OCI-LY1 (cell line): ENCODE results near the gene IL4I1.

Experiments
- H2AFZ ChIP-seq: fragments of 200-600 bp; sonication (generic), shearing (Covaris generic); 2 replicates; pipeline ENCODE4 v1.6.0; 2014; ENCODE audit warnings: antibody characterized with exemption, mild to moderate bottlenecking, low read length
- H3F3A ChIP-seq: fragments of 200-600 bp; sonication (generic), shearing (Covaris generic); 2 replicates; pipeline ENCODE4 v1.6.0; 2014; ENCODE audit warnings: mild to moderate bottlenecking, antibody characterized with exemption, low read length, moderate library complexity; ENCODE audit not compliant: insufficient read depth
- H3K27ac ChIP-seq: fragments of 200-600 bp; sonication (generic); 2 replicates; pipeline ENCODE4 v1.5.1; 2014; ENCODE audit warnings: low read length, mixed run types, mild to moderate bottlenecking, low read depth; ENCODE audit not compliant: poor library complexity, severe bottlenecking
- H3K27me3 ChIP-seq: fragments of 200-600 bp; sonication (generic); 2 replicates; pipeline ENCODE4 v1.6.0; 2014; ENCODE audit warnings: antibody characterized with exemption, mild to moderate bottlenecking, low read length, moderate library complexity; ENCODE audit not compliant: insufficient read depth
- H3K36me3 ChIP-seq: fragments of 200-600 bp; sonication (generic); 2 replicates; pipeline ENCODE4 v1.6.1; 2014; ENCODE audit warnings: mild to moderate bottlenecking, antibody characterized with exemption, low read length, moderate library complexity, mixed read lengths; ENCODE audit not compliant: insufficient read depth
- H3K4me1 ChIP-seq: fragments of 200-600 bp; sonication (generic); 2 replicates; pipeline ENCODE4 v1.5.1; 2014; ENCODE audit warnings: mild to moderate bottlenecking, low read length, moderate library complexity; ENCODE audit not compliant: insufficient read depth, severe bottlenecking
- H3K4me2 ChIP-seq: fragments of 200-600 bp; sonication (generic), shearing (Covaris generic); 2 replicates; pipeline ENCODE4 v1.6.1; 2014; ENCODE audit warnings: low read length
- H3K4me3 ChIP-seq: fragments of 200-600 bp; sonication (generic); 2 replicates; pipeline ENCODE4 v1.5.1; 2014; ENCODE audit warnings: low read length, low read depth, mild to moderate bottlenecking, mixed read lengths; ENCODE audit not compliant: poor library complexity, severe bottlenecking
- H3K79me2 ChIP-seq: fragments of 200-600 bp; shearing (Covaris generic); 2 replicates; pipeline ENCODE4 v1.6.1; 2016; ENCODE audit warnings: mixed run types, low read length, mixed read lengths; ENCODE audit not compliant: insufficient read depth
- H3K9ac ChIP-seq: fragments of 200-600 bp; sonication (generic), shearing (Covaris generic); 2 replicates; pipeline ENCODE4 v1.6.1; 2014; ENCODE audit warnings: mild to moderate bottlenecking, low read length, mixed read lengths
- H3K9me2 ChIP-seq: fragments of 200-600 bp; sonication (generic), shearing (Covaris generic); 2 replicates; pipeline ENCODE4 v1.6.1; 2014; ENCODE audit warnings: low read depth, mild to moderate bottlenecking, low read length, mixed read lengths
- H3K9me3 ChIP-seq: fragments of 200-600 bp; shearing (Covaris generic); 2 replicates; pipeline ENCODE4 v1.6.1; 2014; ENCODE audit warnings: low read length, mixed read lengths
- H4K20me1 ChIP-seq: fragments of 200-600 bp; sonication (generic), shearing (Covaris generic); 2 replicates; pipeline ENCODE4 v1.6.0; 2016; ENCODE audit warnings: mild to moderate bottlenecking, low read length; ENCODE audit not compliant: insufficient read depth
- EZH2 ChIP-seq: fragments of 200-600 bp; sonication (generic), shearing (Covaris generic); IDR thresholded peaks from 2 replicates; pipeline ENCODE4 v1.8.0; 2017; ENCODE audit warnings: borderline replicate concordance, mixed run types, mild to moderate bottlenecking, antibody characterized with exemption, low read length, moderate library complexity, mixed read lengths
- TF ChIP-seq, protein P1 (sequence below): fragments of 200-600 bp; sonication (generic), shearing (Covaris generic); IDR thresholded peaks from 2 replicates; pipeline ENCODE4 v1.5.1; 2017; ENCODE audit warnings: mild to moderate bottlenecking, antibody characterized with exemption, low read length, moderate library complexity, mixed read lengths

The IL4I1 gene

DNA sequence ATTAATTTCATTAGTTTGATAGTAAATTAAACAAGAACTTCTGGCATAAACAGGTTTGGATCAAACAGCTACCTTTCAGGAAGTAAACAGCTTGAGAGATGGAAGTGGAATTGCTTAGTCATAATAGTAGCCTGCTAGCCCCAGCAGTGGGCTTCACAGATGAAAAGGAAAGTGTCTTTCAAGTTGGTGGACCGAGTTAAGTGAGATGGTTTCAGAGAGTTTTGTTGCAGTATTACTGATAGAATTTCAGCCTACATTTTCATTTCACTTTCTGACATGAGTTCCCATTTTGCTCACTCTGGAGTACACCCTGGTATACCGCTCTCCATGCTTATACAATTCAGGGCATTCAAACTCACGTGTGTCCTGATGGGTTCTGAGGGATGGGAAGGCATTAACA, 47.7 kb downstream of the IL4I1 start:
- Histone ChIP-seq H3K27ac (peak overlapping the region; percentile 32), H3K4me3 (no peak overlapping the region), H3K79me2 (peaks cover 23% of the 10 kb centered on the region), H3F3A (no peaks in the 10 kb centered on the region), H3K9ac (no peak overlapping the region), H3K27me3 (no peaks in the 10 kb centered on the region), H3K4me1 (peaks cover 46% of the 10 kb centered on the region), H3K36me3 (no peaks in the 10 kb centered on the region), H3K9me3 (0 out of 2 replicates have a peak, but pooled peaks cover 3% of the 10 kb centered on the region), H3K4me2 (no peak overlapping the region), H4K20me1 (no peaks in the 10 kb centered on the region), H2AFZ (no peak overlapping the region), H3K9me2 (no peaks in the 10 kb centered on the region)
- no peak for TF ChIP-seq EZH2
- TF ChIP-seq, protein P1, sequence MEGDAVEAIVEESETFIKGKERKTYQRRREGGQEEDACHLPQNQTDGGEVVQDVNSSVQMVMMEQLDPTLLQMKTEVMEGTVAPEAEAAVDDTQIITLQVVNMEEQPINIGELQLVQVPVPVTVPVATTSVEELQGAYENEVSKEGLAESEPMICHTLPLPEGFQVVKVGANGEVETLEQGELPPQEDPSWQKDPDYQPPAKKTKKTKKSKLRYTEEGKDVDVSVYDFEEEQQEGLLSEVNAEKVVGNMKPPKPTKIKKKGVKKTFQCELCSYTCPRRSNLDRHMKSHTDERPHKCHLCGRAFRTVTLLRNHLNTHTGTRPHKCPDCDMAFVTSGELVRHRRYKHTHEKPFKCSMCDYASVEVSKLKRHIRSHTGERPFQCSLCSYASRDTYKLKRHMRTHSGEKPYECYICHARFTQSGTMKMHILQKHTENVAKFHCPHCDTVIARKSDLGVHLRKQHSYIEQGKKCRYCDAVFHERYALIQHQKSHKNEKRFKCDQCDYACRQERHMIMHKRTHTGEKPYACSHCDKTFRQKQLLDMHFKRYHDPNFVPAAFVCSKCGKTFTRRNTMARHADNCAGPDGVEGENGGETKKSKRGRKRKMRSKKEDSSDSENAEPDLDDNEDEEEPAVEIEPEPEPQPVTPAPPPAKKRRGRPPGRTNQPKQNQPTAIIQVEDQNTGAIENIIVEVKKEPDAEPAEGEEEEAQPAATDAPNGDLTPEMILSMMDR: no peak

DNA sequence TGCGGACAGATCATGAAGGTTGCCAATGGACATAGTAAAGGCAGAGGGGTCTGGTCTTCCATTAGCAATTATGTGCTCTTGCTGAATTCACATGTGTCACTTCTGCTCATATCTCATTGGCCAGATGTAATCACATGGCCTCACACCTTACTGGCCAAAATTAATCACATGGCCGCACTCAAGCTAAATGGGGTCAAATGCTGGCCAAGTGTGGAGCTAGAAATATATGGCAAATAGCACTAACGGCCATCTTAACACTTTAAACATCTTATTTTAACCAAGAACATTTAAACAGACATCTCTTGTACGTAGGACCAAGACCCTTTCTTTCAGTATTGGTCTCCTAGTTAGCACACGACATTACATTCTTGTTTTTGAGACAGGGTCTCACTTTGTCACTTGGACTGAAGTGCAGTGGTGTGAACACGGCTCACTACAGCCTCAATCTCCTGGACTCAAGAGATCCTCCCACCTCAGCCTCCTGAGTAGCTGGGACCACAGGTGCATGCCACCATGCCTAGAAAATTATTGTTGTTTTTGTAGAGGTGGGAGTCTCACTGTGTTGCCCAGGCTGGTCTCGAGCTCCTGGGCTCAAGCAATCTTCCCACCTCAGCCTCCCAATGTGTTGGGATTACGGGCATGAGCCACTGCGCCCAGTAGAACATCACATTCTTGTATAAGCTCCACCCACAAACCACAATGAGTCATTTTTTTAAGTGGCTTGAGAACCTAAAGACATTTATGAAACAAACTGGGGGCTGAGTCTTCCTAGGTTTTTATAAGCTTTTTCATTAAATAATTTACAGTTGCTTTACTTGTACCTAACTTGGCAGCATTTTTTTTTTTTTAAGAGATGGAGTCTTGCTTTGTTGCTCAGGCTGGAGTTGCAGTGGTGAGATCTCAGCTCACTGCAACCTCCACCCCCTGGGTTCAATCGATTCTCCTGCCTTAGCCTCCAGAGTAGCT, 48.7 kb downstream of the IL4I1 start:
- H3K9ac ChIP-seq: no peak overlapping the region
- no peak for TF ChIP-seq EZH2
- TF ChIP-seq, protein P1: no peak

DNA sequence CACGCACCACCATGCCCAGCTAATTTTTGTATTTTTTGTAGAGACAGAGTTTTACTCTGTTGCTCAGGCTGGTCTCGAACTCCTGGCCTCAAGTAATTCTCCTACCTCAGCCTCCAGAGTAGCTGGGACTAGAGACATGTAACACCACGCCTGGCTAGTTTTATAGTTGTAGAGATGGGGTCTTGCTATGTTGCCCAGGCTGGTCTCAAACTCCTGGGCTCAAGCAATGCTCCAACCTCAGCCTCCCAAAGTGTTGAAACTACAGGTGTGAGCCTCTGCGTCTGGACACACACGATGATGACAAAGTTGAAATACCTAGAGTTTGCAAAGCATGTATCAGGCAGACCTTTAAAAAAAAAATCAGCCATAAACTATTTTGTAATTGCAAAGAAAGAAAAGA, 50.3 kb downstream of the IL4I1 start:
- H2AFZ ChIP-seq: no peak overlapping the region
- H3K27me3 ChIP-seq: no peaks in the 10 kb centered on the region
- H3K27ac ChIP-seq: peak overlapping the region; percentile 88
- H3K4me3 ChIP-seq: no peak overlapping the region
- H3K4me1 ChIP-seq: peaks cover 49% of the 10 kb centered on the region
- no peaks in the 10 kb centered on the region for H3K9me2 ChIP-seq
- no peaks in the 10 kb centered on the region for H4K20me1 ChIP-seq
- 0 out of 2 replicates have a peak, but pooled peaks cover 3% of the 10 kb centered on the region for H3K9me3 ChIP-seq
- peaks cover 6% of the 10 kb centered on the region; the same call in 1 of the 2 replicates for H3K36me3 ChIP-seq
- no peaks in the 10 kb centered on the region for H3K79me2 ChIP-seq
- H3K4me2 ChIP-seq: no peak overlapping the region
- no peaks in the 10 kb centered on the region for H3F3A ChIP-seq
- no peak for TF ChIP-seq EZH2
- TF ChIP-seq, protein P1: no peak
- no peak overlapping the region for H3K9ac ChIP-seq

More for the DNA sequence above, 48.7 kb downstream of the IL4I1 start:
- H3K4me2 ChIP-seq: no peak overlapping the region
- no peaks in the 10 kb centered on the region for H3F3A ChIP-seq
- H4K20me1 ChIP-seq: no peaks in the 10 kb centered on the region
- peaks cover 14% of the 10 kb centered on the region for H3K79me2 ChIP-seq
- no peaks in the 10 kb centered on the region for H3K27me3 ChIP-seq
- H3K4me3 ChIP-seq: no peak overlapping the region
- H3K9me2 ChIP-seq: no peaks in the 10 kb centered on the region
- 0 out of 2 replicates have a peak, but pooled peaks cover 3% of the 10 kb centered on the region for H3K9me3 ChIP-seq
- H3K4me1 ChIP-seq: peaks cover 46% of the 10 kb centered on the region
- no peaks in the 10 kb centered on the region for H3K36me3 ChIP-seq
- H2AFZ ChIP-seq: no peak overlapping the region
- H3K27ac ChIP-seq: peak overlapping the region; percentile 32
